GM21529 (cell line): ENCODE data around the gene SOX13.

Experiments used
- ATAC-seq: cut with Tn5 transposase; IDR thresholded peaks from one replicate; pipeline ENCODE4 v1.9.1; 2021; ENCODE audit not compliant: unreplicated experiment

SOX13 gene

GRCh38 chr1:204105131-204105515 is 32.2 kb downstream of the SOX13 start:
- no peak for ATAC-seq

DNA sequence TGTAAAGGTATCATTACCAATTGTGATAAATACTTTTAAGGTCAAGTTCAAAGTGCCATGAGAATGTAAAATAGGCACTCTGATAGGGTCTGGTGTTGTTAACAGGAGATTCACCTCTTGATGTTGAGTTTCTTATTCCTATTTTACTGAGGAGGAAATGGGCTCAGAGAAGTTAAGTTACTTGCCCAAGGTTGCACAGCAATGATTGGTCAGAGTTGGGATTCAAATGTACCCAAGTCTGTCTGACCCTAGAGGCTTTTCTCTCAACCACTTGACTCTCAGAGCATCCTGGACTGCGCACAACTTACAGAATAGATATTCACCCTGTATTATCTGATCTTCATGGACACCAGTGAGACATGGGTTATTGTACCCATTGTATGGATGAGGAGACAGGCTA is 33.9 kb downstream of the SOX13 start:
- ATAC-seq, result no peak

- ATAC-seq, result no peak
Measured at GRCh38 chr1:204107892-204108291, 35.0 kb downstream of the SOX13 start.

- no peak for ATAC-seq
Measured at GRCh38 chr1:204108312-204109141, 35.6 kb downstream of the SOX13 start.

GRCh38 chr1:204110894-204111633 is 38.1 kb downstream of the SOX13 start:
- ATAC-seq, result no peak

GRCh38 chr1:204112876-204113730 is 40.2 kb downstream of the SOX13 start:
- ATAC-seq, result no peak

DNA sequence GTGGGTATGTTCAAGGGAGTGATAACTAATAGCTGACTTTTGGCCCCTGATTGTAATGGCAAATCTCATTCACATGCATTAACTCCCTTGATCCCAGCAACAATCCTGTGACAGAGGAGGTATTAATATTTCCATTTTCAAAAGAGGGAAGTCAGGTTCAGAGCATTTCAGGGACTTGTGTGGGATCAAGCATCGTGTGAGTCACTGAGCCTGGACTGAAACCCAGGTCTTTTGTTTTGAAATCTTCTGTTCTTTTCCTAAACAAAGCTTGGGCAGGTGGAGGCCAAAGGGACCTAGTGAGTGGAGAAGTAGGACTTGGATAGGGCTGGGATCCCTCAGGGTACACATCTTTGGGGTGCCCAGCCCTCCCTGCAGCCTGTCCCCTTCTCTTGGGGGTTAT is 41.0 kb downstream of the SOX13 start:
- no peak for ATAC-seq

DNA sequence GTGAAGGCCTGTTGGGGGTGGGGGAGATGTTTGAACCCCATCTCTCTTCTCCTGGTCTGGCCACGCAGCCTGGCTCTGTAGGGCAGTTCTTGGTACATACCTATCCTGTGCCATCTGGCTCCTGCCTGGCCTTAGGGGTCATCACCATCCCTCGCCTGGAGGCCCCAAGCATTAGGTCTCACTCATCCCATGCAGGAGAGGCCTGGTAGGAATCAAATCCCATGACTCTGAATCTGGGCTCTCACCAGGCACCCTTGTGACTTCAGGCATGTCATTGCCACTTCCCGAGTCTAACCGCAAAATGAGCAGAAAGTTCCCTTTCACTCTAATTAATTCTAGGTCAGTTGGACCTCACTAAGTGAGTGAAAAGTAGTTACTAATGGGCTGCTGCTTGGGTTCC is 41.7 kb downstream of the SOX13 start:
- no peak for ATAC-seq

DNA sequence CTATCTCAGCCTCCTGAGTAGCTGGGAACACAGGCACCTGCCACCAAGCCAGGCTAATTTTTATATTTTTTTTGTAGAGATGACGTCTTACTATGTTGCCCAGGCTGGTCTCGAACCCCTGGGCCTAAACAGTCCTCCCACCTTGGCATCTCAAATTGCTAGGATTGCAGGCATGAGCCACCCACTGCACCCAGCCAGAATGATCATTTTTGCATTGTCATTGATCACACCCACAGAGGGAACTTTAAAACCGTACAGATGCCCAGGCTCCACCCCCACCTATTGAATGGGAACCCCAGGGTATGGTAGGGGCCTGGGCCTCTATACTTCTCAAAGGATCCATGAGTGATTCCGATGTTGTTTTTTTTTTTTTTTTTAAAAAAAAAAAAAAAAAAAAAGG is 42.2 kb downstream of the SOX13 start:
- ATAC-seq, result no peak

DNA sequence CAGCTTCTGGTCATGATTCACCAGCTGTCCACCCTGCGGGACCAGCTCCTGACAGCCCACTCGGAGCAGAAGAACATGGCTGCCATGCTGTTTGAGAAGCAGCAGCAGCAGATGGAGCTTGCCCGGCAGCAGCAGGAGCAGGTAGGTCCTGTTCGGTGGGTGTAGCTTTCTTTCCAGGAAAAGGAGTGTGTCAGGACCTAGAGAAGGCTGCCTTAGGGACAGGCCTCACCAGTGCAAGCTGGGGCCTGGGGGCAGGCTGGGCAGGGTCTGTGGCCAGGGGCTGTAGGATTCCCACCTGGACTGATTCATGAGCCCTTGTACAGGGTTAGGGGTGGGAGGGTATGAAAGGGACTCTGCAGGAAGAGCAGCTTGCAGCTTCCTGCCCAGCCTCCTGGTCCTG is 43.6 kb downstream of the SOX13 start:
- ATAC-seq, result no peak

- ATAC-seq, result no peak
Measured at GRCh38 chr1:204121840-204122555, 49.1 kb downstream of the SOX13 start.

DNA sequence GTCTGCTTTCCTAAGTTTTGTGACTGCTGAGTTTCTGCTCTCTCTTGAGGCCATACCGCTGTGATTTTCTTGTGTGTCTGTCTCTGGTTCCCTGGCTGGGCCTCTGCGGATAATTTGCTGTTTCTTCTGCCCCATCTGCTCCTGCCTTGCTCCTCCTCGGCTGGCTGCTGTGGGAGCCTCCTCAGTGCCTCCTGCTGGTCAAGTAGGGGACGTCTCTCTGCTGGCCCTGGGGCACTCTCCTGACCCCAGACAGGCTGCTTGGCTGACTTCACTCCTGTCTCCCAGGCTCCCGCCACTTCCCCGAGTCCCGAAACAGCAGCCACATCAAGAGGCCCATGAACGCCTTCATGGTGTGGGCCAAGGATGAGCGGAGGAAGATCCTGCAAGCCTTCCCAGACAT is 50.5 kb downstream of the SOX13 start:
- no peak for ATAC-seq

DNA sequence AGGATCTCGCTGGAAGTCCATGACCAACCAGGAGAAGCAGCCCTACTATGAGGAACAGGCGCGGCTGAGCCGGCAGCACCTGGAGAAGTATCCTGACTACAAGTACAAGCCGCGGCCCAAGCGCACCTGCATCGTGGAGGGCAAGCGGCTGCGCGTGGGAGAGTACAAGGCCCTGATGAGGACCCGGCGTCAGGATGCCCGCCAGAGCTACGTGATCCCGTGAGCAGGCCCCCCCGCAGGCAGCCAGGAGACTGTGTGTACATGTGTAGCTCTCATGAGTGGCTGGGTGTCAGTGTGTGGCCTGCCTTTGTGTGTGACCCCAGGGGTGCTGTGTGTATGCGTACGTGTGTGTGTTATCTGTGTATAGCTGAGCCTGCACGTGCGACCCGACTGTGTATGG is 51.7 kb downstream of the SOX13 start:
- no peak for ATAC-seq

- ATAC-seq, result no peak
Measured at GRCh38 chr1:204125759-204126351, 52.9 kb downstream of the SOX13 start.

DNA sequence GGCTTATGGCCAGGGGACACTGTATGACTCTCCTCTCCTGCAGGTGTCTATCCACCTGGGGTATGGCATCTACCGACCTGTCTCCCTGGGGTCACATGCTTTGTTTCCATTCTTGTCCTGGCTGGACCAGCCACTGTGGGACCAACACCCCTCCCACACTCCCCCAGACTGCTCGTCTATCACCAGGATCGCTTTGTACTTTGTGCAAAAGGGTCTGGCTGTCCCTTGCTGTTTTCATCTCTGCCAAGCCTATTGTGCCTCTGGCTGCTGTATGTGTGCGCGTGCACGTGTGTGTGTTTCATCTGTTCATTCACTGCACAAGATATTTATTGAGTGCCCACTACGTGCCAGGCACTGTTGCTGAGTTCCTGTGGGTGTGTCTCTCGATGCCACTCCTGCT is 53.5 kb downstream of the SOX13 start:
- no peak for ATAC-seq

DNA sequence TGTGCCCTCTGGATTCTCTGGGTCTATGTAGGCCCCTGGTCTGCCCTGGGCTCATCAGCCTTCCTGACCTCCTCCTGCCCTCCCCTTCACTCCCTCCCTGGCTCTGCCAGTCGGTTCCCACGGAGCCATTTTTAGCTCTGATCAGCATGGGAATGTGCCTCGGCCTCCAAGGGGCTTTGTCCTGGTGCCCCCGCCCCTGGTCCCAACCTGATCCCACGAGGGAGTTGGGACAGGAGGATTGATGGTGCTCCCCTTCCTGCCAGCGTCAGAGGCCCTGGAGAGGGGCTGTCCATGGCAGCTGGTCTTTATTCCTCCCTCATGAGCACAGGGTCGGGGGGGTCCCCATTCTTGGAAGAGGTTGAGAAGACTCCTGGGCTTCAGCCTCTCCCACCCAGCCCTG is 54.0 kb downstream of the SOX13 start:
- no peak for ATAC-seq

GRCh38 chr1:204127597-204128242 is 54.8 kb downstream of the SOX13 start:
- no peak for ATAC-seq

- ATAC-seq, result no peak
Measured at GRCh38 chr1:204128464-204128963, 55.6 kb downstream of the SOX13 start.

DNA sequence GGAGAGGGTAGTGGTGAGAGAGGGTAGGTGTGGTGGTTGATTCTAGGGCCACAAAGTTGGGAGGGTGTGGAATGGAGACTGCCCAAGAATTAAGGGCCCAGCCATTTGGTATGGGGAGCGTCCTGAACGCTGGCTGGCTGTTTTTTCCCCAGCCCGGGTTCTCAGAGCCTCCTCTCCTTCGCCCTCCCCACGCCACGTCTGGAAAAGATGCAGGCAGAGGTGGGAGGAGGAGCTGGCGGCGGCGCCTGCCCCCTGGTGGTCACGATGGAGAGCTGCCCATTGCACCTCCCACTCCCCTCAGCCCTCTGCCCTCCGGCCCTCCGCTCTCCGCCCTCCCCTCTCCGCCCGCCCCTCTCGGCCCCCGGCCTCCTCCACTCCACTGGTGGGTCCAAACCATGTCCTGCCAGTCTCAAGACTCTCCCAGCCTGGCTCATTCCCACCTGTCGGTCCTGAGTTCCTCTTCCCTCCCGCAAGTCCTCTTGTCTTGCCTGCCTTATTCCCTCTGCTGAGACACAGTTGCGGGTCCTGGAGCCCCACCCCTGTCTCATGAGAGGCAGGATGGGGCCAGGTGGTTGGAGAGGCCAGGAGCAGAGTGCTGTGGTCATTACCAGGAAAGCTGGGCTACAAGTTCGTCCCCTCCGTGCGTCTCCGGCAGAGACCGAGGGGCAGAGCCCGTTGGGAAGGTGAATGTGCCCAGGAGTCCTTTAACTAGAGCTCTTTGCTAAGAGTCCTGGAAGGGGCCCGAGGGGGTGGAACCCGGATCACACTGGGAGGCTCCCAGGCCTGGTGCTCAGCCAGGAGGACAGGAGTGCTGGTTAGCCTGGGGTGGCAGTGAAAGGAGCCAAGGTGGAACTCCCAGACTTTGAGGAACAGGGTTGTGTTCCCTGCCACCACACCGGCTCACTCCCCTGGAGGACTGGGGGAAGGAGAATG is 56.3 kb downstream of the SOX13 start:
- peak; percentile 79 for ATAC-seq
